Measurements from ENCODE around the gene SETBP1.

SETBP1 gene

GRCh38 chr18:44816477-44816876 is 135.8 kb downstream of the SETBP1 start:
- H3K36me3 ChIP-seq (ENCODE audit: control insufficient read depth, insufficient read depth, low read length), result no peaks in the 10 kb centered on the region
- no peak overlapping the region for H3K27ac ChIP-seq
- peaks cover 13% of the 10 kb centered on the region for H3K4me1 ChIP-seq
- H3K9me3 ChIP-seq (ENCODE audit: control insufficient read depth, low read length), result no peaks in the 10 kb centered on the region
- H3K79me2 ChIP-seq, result peaks cover 6% of the 10 kb centered on the region
- no peak overlapping the region for H3K9ac ChIP-seq
- no peak for TF ChIP-seq CTCF (IDR thresholded peaks at IDR 0.05)
- H3K27me3 ChIP-seq (ENCODE audit: control insufficient read depth, insufficient read depth, low read length), result no peaks in the 10 kb centered on the region
- no peak overlapping the region for H3K4me3 ChIP-seq (ENCODE audit: low read depth, low read length)
- H2AFZ ChIP-seq, result no peak overlapping the region
- H3K4me2 ChIP-seq (ENCODE audit: low read length), result no peak overlapping the region

- Histone ChIP-seq H3K27me3 (ENCODE audit: control insufficient read depth, insufficient read depth, low read length) (no peaks in the 10 kb centered on the region), H3K4me3 (ENCODE audit: low read depth, low read length) (no peak overlapping the region), H3K36me3 (ENCODE audit: control insufficient read depth, insufficient read depth, low read length) (no peaks in the 10 kb centered on the region), H3K4me1 (peaks cover 13% of the 10 kb centered on the region), H2AFZ (no peak overlapping the region), H3K9ac (no peak overlapping the region), H3K27ac (no peak overlapping the region), H3K9me3 (ENCODE audit: control insufficient read depth, low read length) (no peaks in the 10 kb centered on the region), H3K79me2 (peaks cover 6% of the 10 kb centered on the region), H3K4me2 (ENCODE audit: low read length) (no peak overlapping the region)
- TF ChIP-seq CTCF (IDR thresholded peaks at IDR 0.05), result no peak
Measured at GRCh38 chr18:44817831-44818473, 137.3 kb downstream of the SETBP1 start.

- Histone ChIP-seq H3K27ac (no peak overlapping the region), H3K79me2 (peaks cover 1% of the 10 kb centered on the region), H3K4me1 (peaks cover 16% of the 10 kb centered on the region), H3K9ac (no peak overlapping the region), H3K4me2 (ENCODE audit: low read length) (no peak overlapping the region), H3K4me3 (ENCODE audit: low read depth, low read length) (no peak overlapping the region), H2AFZ (no peak overlapping the region), H3K27me3 (ENCODE audit: control insufficient read depth, insufficient read depth, low read length) (no peaks in the 10 kb centered on the region), H3K36me3 (ENCODE audit: control insufficient read depth, insufficient read depth, low read length) (no peaks in the 10 kb centered on the region), H3K9me3 (ENCODE audit: control insufficient read depth, low read length) (no peaks in the 10 kb centered on the region)
- no peak for TF ChIP-seq CTCF (IDR thresholded peaks at IDR 0.05)
Measured at GRCh38 chr18:44818668-44819403, 138.1 kb downstream of the SETBP1 start.

- Histone ChIP-seq H3K79me2 (no peaks in the 10 kb centered on the region), H3K27ac (no peak overlapping the region), H3K36me3 (ENCODE audit: control insufficient read depth, insufficient read depth, low read length) (no peaks in the 10 kb centered on the region), H3K9ac (no peak overlapping the region), H3K9me3 (ENCODE audit: control insufficient read depth, low read length) (no peaks in the 10 kb centered on the region), H3K4me2 (ENCODE audit: low read length) (no peak overlapping the region), H3K4me1 (peaks cover 24% of the 10 kb centered on the region), H3K4me3 (ENCODE audit: low read depth, low read length) (no peak overlapping the region), H3K27me3 (ENCODE audit: control insufficient read depth, insufficient read depth, low read length) (no peaks in the 10 kb centered on the region), H2AFZ (no peak overlapping the region)
- TF ChIP-seq CTCF (IDR thresholded peaks at IDR 0.05), result no peak
Measured at GRCh38 chr18:44819944-44820510, 139.3 kb downstream of the SETBP1 start.

Measured in parathyroid adenoma (tissue), 2 donors.